AG09309 (cell line): Measurements from ENCODE around the gene CYB561A3.

Experiments
- DNase-seq: peaks from one replicate; pipeline ENCODE4 v3.0.0-alpha.2; 2010; ENCODE audit warnings: low read depth
- H3K4me3 ChIP-seq: 2 replicates; pipeline ENCODE4 v1.5.1; 2011; ENCODE audit warnings: mild to moderate bottlenecking, low read depth, low read length, moderate library complexity; ENCODE audit not compliant: control insufficient read depth
- CTCF ChIP-seq: IDR thresholded peaks from 2 replicates; pipeline ENCODE4 v1.5.1; 2011; ENCODE audit warnings: mild to moderate bottlenecking, low read depth, low read length, inconsistent platforms; ENCODE audit not compliant: insufficient read depth, control insufficient read depth; ENCODE audit errors: missing control alignments

The CYB561A3 gene

GRCh38 chr11:61309739-61310138 is 51.9 kb downstream of the CYB561A3 start:
- no peak overlapping the region for H3K4me3 ChIP-seq
- no peak for DNase-seq
- TF ChIP-seq CTCF = no peak

GRCh38 chr11:61309141-61309540 is 52.5 kb downstream of the CYB561A3 start:
- no peak for DNase-seq
- TF ChIP-seq CTCF = no peak
- H3K4me3 ChIP-seq = no peak overlapping the region

- no peak for TF ChIP-seq CTCF
- no peak for DNase-seq
These were observed 54.3 kb downstream of the CYB561A3 start for GRCh38 chr11:61307354-61307753.

GRCh38 chr11:61306221-61306620 is 55.5 kb downstream of the CYB561A3 start:
- TF ChIP-seq CTCF = no peak

More at GRCh38 chr11:61307354-61307753, 54.3 kb downstream of the CYB561A3 start:
- no peak overlapping the region for H3K4me3 ChIP-seq

GRCh38 chr11:61305417-61305816 is 56.3 kb downstream of the CYB561A3 start:
- DNase-seq = no peak
- no peak overlapping the region for H3K4me3 ChIP-seq

More at GRCh38 chr11:61306221-61306620, 55.5 kb downstream of the CYB561A3 start:
- no peak overlapping the region for H3K4me3 ChIP-seq
- DNase-seq = no peak

GRCh38 chr11:61303725-61304124 is 58.0 kb downstream of the CYB561A3 start:
- no peak for DNase-seq
- H3K4me3 ChIP-seq = no peak overlapping the region
- TF ChIP-seq CTCF = no peak

More at GRCh38 chr11:61305417-61305816, 56.3 kb downstream of the CYB561A3 start:
- no peak for TF ChIP-seq CTCF

GRCh38 chr11:61302550-61302949 is 59.1 kb downstream of the CYB561A3 start:
- no peak for DNase-seq
- no peak overlapping the region for H3K4me3 ChIP-seq
- TF ChIP-seq CTCF = no peak
